AG09309 (cell line): ENCODE results near the gene CNTNAP5.

Source experiments
- DNase-seq: peaks from one replicate; pipeline ENCODE4 v3.0.0-alpha.2; 2010; ENCODE audit warnings: low read depth
- H3K4me3 ChIP-seq: 2 replicates; pipeline ENCODE4 v1.5.1; 2011; ENCODE audit warnings: mild to moderate bottlenecking, low read depth, low read length, moderate library complexity; ENCODE audit not compliant: control insufficient read depth
- TF ChIP-seq, protein P1 (sequence below): IDR thresholded peaks from 2 replicates; pipeline ENCODE4 v1.5.1; 2011; ENCODE audit warnings: mild to moderate bottlenecking, low read depth, low read length, inconsistent platforms; ENCODE audit not compliant: insufficient read depth, control insufficient read depth; ENCODE audit errors: missing control alignments

CNTNAP5 gene

GRCh38 chr2:124301915-124302314 lies 276.8 kb downstream of the CNTNAP5 start:
- DNase-seq = no peak
- H3K4me3 ChIP-seq = no peak overlapping the region
- TF ChIP-seq, protein P1, sequence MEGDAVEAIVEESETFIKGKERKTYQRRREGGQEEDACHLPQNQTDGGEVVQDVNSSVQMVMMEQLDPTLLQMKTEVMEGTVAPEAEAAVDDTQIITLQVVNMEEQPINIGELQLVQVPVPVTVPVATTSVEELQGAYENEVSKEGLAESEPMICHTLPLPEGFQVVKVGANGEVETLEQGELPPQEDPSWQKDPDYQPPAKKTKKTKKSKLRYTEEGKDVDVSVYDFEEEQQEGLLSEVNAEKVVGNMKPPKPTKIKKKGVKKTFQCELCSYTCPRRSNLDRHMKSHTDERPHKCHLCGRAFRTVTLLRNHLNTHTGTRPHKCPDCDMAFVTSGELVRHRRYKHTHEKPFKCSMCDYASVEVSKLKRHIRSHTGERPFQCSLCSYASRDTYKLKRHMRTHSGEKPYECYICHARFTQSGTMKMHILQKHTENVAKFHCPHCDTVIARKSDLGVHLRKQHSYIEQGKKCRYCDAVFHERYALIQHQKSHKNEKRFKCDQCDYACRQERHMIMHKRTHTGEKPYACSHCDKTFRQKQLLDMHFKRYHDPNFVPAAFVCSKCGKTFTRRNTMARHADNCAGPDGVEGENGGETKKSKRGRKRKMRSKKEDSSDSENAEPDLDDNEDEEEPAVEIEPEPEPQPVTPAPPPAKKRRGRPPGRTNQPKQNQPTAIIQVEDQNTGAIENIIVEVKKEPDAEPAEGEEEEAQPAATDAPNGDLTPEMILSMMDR = no peak

- no peak for DNase-seq
- TF ChIP-seq, protein P1 = no peak
- no peak overlapping the region for H3K4me3 ChIP-seq
Observed at GRCh38 chr2:124308319-124309062, 283.4 kb downstream of the CNTNAP5 start.

- no peak overlapping the region for H3K4me3 ChIP-seq
- no peak for DNase-seq
- TF ChIP-seq, protein P1 = no peak
Observed at GRCh38 chr2:124309563-124310138, 284.6 kb downstream of the CNTNAP5 start.

GRCh38 chr2:124310671-124311070 lies 285.6 kb downstream of the CNTNAP5 start:
- TF ChIP-seq, protein P1 = no peak
- H3K4me3 ChIP-seq = no peak overlapping the region
- no peak for DNase-seq

DNA sequence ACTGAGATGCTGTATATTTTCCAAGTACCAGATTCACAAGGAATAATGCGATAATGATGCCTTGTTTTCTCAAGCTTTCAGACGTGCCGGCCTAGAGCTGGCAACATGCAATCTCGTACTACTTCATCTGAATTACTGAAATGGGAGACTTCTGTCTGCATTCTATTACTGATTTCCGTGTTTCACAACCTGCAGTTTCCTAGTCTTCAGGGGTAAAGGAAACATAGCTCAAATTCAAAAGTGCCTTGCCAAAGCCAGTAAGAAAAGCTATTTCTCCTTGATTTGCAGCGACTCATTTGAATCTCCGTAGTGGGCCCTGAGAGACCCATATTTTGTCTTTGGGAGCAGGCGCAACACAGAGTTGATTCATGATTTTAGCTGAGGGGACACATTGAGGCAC lies 289.0 kb downstream of the CNTNAP5 start:
- no peak overlapping the region for H3K4me3 ChIP-seq
- TF ChIP-seq, protein P1 = no peak
- DNase-seq = no peak

GRCh38 chr2:124315221-124315880 lies 290.3 kb downstream of the CNTNAP5 start:
- no peak overlapping the region for H3K4me3 ChIP-seq
- DNase-seq = no peak
- TF ChIP-seq, protein P1 = no peak
